ENCODE data around the gene MARVELD2. TPM values are rescaled to one million over a fixed set of nuclear protein-coding genes. Genes with fewer than 3 reads are reported as not detected.

The MARVELD2 gene
- total RNA-seq, 1 donor from 2014 or later, result 6.5 TPM

DNA sequence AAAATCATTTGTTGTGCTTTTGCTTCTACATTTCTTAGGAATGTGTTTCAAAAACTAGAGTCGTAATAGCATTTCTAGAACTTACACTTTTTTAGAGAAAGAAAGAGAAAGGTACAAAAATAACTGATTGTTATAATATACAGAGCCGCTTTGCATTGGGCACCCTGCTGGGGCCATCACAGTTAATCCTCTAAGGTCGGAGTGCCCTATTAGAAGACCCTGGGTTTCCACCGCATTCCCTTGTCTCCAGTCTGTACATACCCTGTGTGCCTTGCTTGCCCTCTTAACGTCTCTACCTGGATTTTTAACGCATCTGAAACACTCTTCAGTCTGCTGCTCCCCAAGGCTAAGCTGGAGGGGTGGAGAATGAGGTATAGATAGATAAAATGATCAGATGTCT is 1.3 kb downstream of the MARVELD2 start:
- H3K4me1 Mint-ChIP-seq (ENCODE audit: unreplicated experiment), result peaks cover 6% of the 10 kb centered on the region
- no peak for DNase-seq (ENCODE audit: low spot score)
- H3K9me3 Mint-ChIP-seq (ENCODE audit: unreplicated experiment), result no peaks in the 10 kb centered on the region
- peaks cover 4% of the 10 kb centered on the region for H3K27me3 Mint-ChIP-seq (ENCODE audit: unreplicated experiment)
- H3K27ac Mint-ChIP-seq (ENCODE audit: unreplicated experiment), result no peak overlapping the region
- H3K4me3 Mint-ChIP-seq (ENCODE audit: unreplicated experiment), result peak overlapping the region; percentile 93
- peaks cover 21% of the 10 kb centered on the region for H3K36me3 Mint-ChIP-seq (ENCODE audit: low read depth, unreplicated experiment)
- TF ChIP-seq, protein P1, sequence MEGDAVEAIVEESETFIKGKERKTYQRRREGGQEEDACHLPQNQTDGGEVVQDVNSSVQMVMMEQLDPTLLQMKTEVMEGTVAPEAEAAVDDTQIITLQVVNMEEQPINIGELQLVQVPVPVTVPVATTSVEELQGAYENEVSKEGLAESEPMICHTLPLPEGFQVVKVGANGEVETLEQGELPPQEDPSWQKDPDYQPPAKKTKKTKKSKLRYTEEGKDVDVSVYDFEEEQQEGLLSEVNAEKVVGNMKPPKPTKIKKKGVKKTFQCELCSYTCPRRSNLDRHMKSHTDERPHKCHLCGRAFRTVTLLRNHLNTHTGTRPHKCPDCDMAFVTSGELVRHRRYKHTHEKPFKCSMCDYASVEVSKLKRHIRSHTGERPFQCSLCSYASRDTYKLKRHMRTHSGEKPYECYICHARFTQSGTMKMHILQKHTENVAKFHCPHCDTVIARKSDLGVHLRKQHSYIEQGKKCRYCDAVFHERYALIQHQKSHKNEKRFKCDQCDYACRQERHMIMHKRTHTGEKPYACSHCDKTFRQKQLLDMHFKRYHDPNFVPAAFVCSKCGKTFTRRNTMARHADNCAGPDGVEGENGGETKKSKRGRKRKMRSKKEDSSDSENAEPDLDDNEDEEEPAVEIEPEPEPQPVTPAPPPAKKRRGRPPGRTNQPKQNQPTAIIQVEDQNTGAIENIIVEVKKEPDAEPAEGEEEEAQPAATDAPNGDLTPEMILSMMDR (IDR thresholded peaks at IDR 0.05; ENCODE audit: unreplicated experiment), result no peak

DNA sequence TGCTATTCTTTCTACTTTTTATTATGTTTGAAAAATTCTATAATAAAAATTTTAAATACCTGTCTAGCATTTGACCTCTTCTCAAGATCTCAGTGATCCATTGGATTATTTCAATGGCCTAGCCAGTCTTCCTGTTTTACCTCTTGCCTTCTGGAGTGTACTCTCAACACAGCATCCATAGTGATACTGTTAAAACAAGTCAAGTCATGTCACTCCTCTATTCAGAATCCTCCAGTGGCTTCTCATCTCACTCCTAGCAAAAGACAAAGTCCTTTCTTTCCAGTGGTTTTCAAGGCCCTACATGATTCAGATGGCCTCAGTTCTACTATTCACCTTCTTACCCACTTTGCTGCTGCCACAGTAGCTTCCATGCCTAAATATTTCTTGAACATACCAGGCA is 1.8 kb downstream of the MARVELD2 start:
- Mint-ChIP-seq H3K4me1 (ENCODE audit: unreplicated experiment) (peaks cover 6% of the 10 kb centered on the region), H3K36me3 (ENCODE audit: low read depth, unreplicated experiment) (peaks cover 16% of the 10 kb centered on the region), H3K4me3 (ENCODE audit: unreplicated experiment) (peak overlapping the region; percentile 57), H3K27me3 (ENCODE audit: unreplicated experiment) (peaks cover 4% of the 10 kb centered on the region), H3K27ac (ENCODE audit: unreplicated experiment) (no peak overlapping the region), H3K9me3 (ENCODE audit: unreplicated experiment) (no peaks in the 10 kb centered on the region)
- DNase-seq (ENCODE audit: low spot score), result no peak
- TF ChIP-seq, protein P1 (IDR thresholded peaks at IDR 0.05; ENCODE audit: unreplicated experiment), result no peak

DNA sequence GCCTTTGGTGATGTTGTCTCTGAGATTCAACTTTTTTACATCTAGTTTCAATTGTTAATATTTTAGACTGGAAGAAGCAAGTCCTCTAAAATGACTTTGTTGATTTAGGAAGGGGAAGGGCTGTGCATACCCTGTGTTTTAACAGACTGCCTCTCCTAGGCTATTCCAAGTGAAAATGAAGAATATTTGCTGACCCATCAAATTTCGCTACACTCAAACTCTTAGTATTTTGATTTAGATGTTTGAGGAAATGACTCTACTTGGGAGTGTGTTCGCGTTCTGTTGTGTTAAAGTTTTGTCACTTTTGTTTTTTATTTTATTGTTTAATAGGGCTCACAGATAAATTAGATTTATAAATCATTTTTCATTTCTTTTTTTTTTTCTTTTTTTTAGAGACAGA is 3.6 kb downstream of the MARVELD2 start:
- Mint-ChIP-seq H3K4me1 (ENCODE audit: unreplicated experiment) (peaks cover 6% of the 10 kb centered on the region), H3K27ac (ENCODE audit: unreplicated experiment) (no peak overlapping the region), H3K36me3 (ENCODE audit: low read depth, unreplicated experiment) (peaks cover 18% of the 10 kb centered on the region), H3K4me3 (ENCODE audit: unreplicated experiment) (no peak overlapping the region), H3K27me3 (ENCODE audit: unreplicated experiment) (peaks cover 4% of the 10 kb centered on the region), H3K9me3 (ENCODE audit: unreplicated experiment) (no peaks in the 10 kb centered on the region)
- no peak for DNase-seq (ENCODE audit: low spot score)
- TF ChIP-seq, protein P1 (IDR thresholded peaks at IDR 0.05; ENCODE audit: unreplicated experiment), result no peak

DNA sequence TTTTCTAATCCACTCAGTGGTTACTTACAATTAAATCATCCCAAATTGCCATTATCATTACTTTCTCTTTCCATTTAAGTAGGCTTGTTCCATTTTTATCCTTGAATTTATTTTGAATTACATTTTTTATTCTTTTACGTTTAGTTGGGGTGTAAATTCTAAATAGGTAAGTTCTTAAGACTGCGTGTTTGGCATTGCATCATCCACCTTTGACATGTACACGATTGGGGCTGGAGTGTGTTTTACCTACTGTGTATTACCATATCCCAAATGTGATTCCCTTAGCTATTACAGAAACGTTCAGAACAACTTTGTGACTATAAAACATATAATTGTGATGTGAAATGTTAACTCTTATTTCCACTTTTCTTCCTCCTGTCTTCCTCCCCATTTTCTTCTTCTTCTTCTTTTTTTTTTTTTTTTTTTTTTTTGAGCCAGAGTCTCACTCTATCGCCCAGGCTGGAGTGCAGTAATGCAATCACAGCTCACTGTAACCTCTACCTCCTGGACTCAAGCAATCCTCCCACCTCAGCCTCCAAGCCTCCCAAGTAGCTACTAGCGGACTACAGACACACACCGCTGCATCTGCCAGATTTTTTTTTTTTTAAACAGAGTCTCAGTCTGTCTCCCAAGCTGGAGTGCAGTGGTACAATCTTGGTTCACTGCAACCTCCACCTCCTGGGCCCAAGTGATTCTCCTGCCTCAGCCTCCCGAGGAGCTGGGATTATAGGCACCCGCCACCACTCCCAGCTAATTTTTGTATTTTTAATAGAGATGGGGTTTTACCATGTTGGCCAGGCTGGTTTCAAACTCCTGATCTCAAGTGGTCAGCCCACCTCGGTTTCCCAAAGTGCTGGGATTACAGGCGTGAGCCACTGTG is 16.7 kb downstream of the MARVELD2 start:
- TF ChIP-seq, protein P1 (IDR thresholded peaks at IDR 0.05; ENCODE audit: unreplicated experiment), result no peak
- Mint-ChIP-seq H3K36me3 (ENCODE audit: low read depth, unreplicated experiment) (peaks cover 6% of the 10 kb centered on the region), H3K4me1 (ENCODE audit: unreplicated experiment) (peaks cover 5% of the 10 kb centered on the region), H3K9me3 (ENCODE audit: unreplicated experiment) (no peaks in the 10 kb centered on the region), H3K27ac (ENCODE audit: unreplicated experiment) (peak overlapping the region; percentile 31), H3K27me3 (ENCODE audit: unreplicated experiment) (no peaks in the 10 kb centered on the region), H3K4me3 (ENCODE audit: unreplicated experiment) (no peak overlapping the region)
- DNase-seq (ENCODE audit: low spot score), result no peak

Measured in endothelial cell (in vitro differentiated cells).